Measurements from ENCODE around the gene BICC1.

- TF ChIP-seq EZH2 (IDR thresholded peaks at IDR 0.05; ENCODE audit: borderline replicate concordance, low read depth, low read length, severe bottlenecking) (no peak), CTCF (IDR thresholded peaks at IDR 0.05; ENCODE audit: extremely low read depth in 1 of 2, insufficient read depth in 1 of 2, low read depth in 1 of 2, low read length in 2 of 2) (no peak), POLR2AphosphoS5 (IDR thresholded peaks at IDR 0.05; ENCODE audit: insufficient read depth, low read depth, low read length) (no peak), FOS (IDR thresholded peaks at IDR 0.05; ENCODE audit: borderline replicate concordance, insufficient read depth, low read length) (no peak), POLR2A (IDR thresholded peaks at IDR 0.05; ENCODE audit: low read depth, low read length) (no peak)
Measured at GRCh38 chr10:58843760-58844159, 331.1 kb downstream of the BICC1 start.
